Endothelial cell of umbilical vein (primary cell): ENCODE data around the gene DUSP3.

Source experiments
- CTCF ChIP-seq, 2 donors: IDR thresholded peaks; 1 replicate in 1 of 2; 2 replicates in 1 of 2; pipeline ENCODE4 v1.5.1; 2011; ENCODE audit warnings: low read length in 2 of 2, mild to moderate bottlenecking in 2 of 2, moderate library complexity in 2 of 2, control low read depth in 1 of 2, inconsistent platforms in 1 of 2, low read depth in 1 of 2; ENCODE audit not compliant: insufficient read depth in 1 of 2; ENCODE audit errors: extremely low read depth in 1 of 2
- EZH2 ChIP-seq: IDR thresholded peaks from 2 replicates; pipeline ENCODE4 v1.6.1; 2012; ENCODE audit warnings: borderline replicate concordance, low read depth, mild to moderate bottlenecking, moderate library complexity, low read length, inconsistent platforms; ENCODE audit not compliant: severe bottlenecking
- FOS ChIP-seq: IDR thresholded peaks from 2 replicates; pipeline ENCODE4 v1.6.1; 2011; ENCODE audit warnings: mild to moderate bottlenecking, low read length, moderate library complexity, borderline replicate concordance; ENCODE audit not compliant: insufficient read depth
- GATA2 ChIP-seq: IDR thresholded peaks from 2 replicates; pipeline ENCODE4 v1.7.0; 2011; ENCODE audit warnings: low read depth, mild to moderate bottlenecking, moderate library complexity, mixed read lengths, low read length; ENCODE audit not compliant: insufficient read length, insufficient read depth
- JUN ChIP-seq: IDR thresholded peaks from 2 replicates; pipeline ENCODE4 v1.6.1; 2011; ENCODE audit warnings: borderline replicate concordance, low read depth; ENCODE audit not compliant: insufficient read length, insufficient read depth
- MAX ChIP-seq: IDR thresholded peaks from 2 replicates; pipeline ENCODE4 v1.6.1; 2011; ENCODE audit not compliant: insufficient read depth, insufficient read length
- MYC ChIP-seq: IDR thresholded peaks from one replicate; pipeline ENCODE4 v1.6.1; 2011; ENCODE audit warnings: mild to moderate bottlenecking, low read depth, low read length
- POLR2A ChIP-seq: IDR thresholded peaks from 2 replicates; pipeline ENCODE4 v1.6.1; 2012; ENCODE audit warnings: low read depth, mild to moderate bottlenecking, control low read depth, low read length
- POLR2AphosphoS5 ChIP-seq: IDR thresholded peaks from 2 replicates; pipeline ENCODE4 v1.6.1; 2012; ENCODE audit warnings: low read depth, mild to moderate bottlenecking, control low read depth, low read length, moderate library complexity; ENCODE audit not compliant: insufficient read depth

GRCh38 chr17:43778337-43779144, at the start of gene DUSP3:
- TF ChIP-seq CTCF (IDR thresholded peaks at IDR 0.05; ENCODE audit: extremely low read depth in 1 of 2, insufficient read depth in 1 of 2, low read depth in 1 of 2, low read length in 2 of 2) (no peak), POLR2A (peak; percentile 88), POLR2AphosphoS5 (peak; percentile 80), JUN (peak; percentile 24), MYC (peak; percentile 10), MAX (peak; percentile 75), FOS (no peak), EZH2 (no peak), GATA2 (no peak)
